GM18499 (cell line): ENCODE results near the gene CCDC78.

ENCODE experiments used
- ATAC-seq: cut with Tn5 transposase; IDR thresholded peaks from one replicate; pipeline ENCODE4 v1.9.1; 2021; ENCODE audit warnings: moderate number of reproducible peaks; ENCODE audit not compliant: insufficient read depth, unreplicated experiment

The CCDC78 gene

GRCh38 chr16:726438-727290, at the start of gene CCDC78, which contains the start of gene HAGHL:
Gene CCDC78 (minus strand): TSS chr16:726443. CDS start chr16:726367, 76 bp downstream.
Gene HAGHL (plus strand): TSS chr16:727106. CDS start chr16:727510, 404 bp downstream.
- no peak for ATAC-seq

- no peak for ATAC-seq
Observed at GRCh38 chr16:775236-775796, 49.1 kb upstream of the CCDC78 start.

GRCh38 chr16:774086-775001, 48.1 kb upstream of the CCDC78 start:
- no peak for ATAC-seq

- no peak for ATAC-seq
Observed at GRCh38 chr16:772959-773358, 46.7 kb upstream of the CCDC78 start.

GRCh38 chr16:770411-770810, 44.2 kb upstream of the CCDC78 start:
- no peak for ATAC-seq

- no peak for ATAC-seq
Observed at GRCh38 chr16:769934-770333, 43.7 kb upstream of the CCDC78 start.

- no peak for ATAC-seq
Observed at GRCh38 chr16:769184-769784, 43.0 kb upstream of the CCDC78 start.

GRCh38 chr16:768428-768827, 42.2 kb upstream of the CCDC78 start:
- ATAC-seq: no peak

- no peak for ATAC-seq
Observed at GRCh38 chr16:767743-768235, 41.5 kb upstream of the CCDC78 start.

GRCh38 chr16:766820-767640, 40.8 kb upstream of the CCDC78 start:
- no peak for ATAC-seq

- no peak for ATAC-seq
Observed at GRCh38 chr16:766008-766819, 40.0 kb upstream of the CCDC78 start.

- ATAC-seq: no peak
Observed at GRCh38 chr16:765488-765865, 39.2 kb upstream of the CCDC78 start.

- no peak for ATAC-seq
Observed at GRCh38 chr16:764848-765487, 38.7 kb upstream of the CCDC78 start.

GRCh38 chr16:764184-764750, 38.0 kb upstream of the CCDC78 start:
- ATAC-seq: no peak

GRCh38 chr16:763369-764183, 37.3 kb upstream of the CCDC78 start:
- ATAC-seq: no peak

GRCh38 chr16:762595-763268, 36.5 kb upstream of the CCDC78 start:
- ATAC-seq: no peak
